Stimulated activated memory B cell treated with anti-CD40 and anti-IgM and Interleukin-4, amounts not matched to agents 10 μg/mL and 1 μg/mL and 100 μg/mL, for 72 hours (primary cell): ENCODE measurements around the gene SMIM22.
A peak's percentile ranks its signal among the peaks of the same experiment; 100 is the strongest.

Experiments
- ATAC-seq: fragments of 150-1000 bp; cut with Tn5 transposase; 2 replicates; pipeline ENCODE4 v1.10.0; 2021
- H3K27ac Mint-ChIP-seq: one replicate; pipeline ENCODE4 v1.8.0; 2022; ENCODE audit warnings: mild to moderate bottlenecking, mixed read lengths
- H3K27me3 Mint-ChIP-seq: one replicate; pipeline ENCODE4 v1.8.0; 2022; ENCODE audit warnings: mixed read lengths
- H3K36me3 Mint-ChIP-seq: one replicate; pipeline ENCODE4 v1.8.0; 2022; ENCODE audit warnings: mixed read lengths
- H3K4me1 Mint-ChIP-seq: one replicate; pipeline ENCODE4 v1.8.0; 2022; ENCODE audit warnings: mixed read lengths
- H3K4me3 Mint-ChIP-seq: one replicate; pipeline ENCODE4 v1.8.0; 2022; ENCODE audit warnings: mild to moderate bottlenecking, moderate library complexity, mixed read lengths
- H3K9me3 Mint-ChIP-seq: one replicate; pipeline ENCODE4 v1.8.0; 2022; ENCODE audit warnings: mixed read lengths

Gene SMIM22

GRCh38 chr16:4820652-4821051, 25.5 kb downstream of the SMIM22 start:
- Mint-ChIP-seq H3K36me3 (peaks cover 69% of the 10 kb centered on the region), H3K27ac (no peak overlapping the region), H3K9me3 (no peaks in the 10 kb centered on the region), H3K27me3 (no peaks in the 10 kb centered on the region), H3K4me3 (no peak overlapping the region), H3K4me1 (no peaks in the 10 kb centered on the region)
- ATAC-seq, result no peak

- Mint-ChIP-seq H3K4me1 (no peaks in the 10 kb centered on the region), H3K4me3 (no peak overlapping the region), H3K27ac (no peak overlapping the region), H3K27me3 (no peaks in the 10 kb centered on the region), H3K9me3 (no peaks in the 10 kb centered on the region), H3K36me3 (peaks cover 50% of the 10 kb centered on the region)
- no peak for ATAC-seq
These were observed 30.0 kb downstream of the SMIM22 start for GRCh38 chr16:4825196-4825595.

GRCh38 chr16:4826526-4826925, 31.4 kb downstream of the SMIM22 start:
- no peaks in the 10 kb centered on the region for H3K4me1 Mint-ChIP-seq
- peaks cover 50% of the 10 kb centered on the region for H3K36me3 Mint-ChIP-seq
- no peaks in the 10 kb centered on the region for H3K9me3 Mint-ChIP-seq
- H3K27me3 Mint-ChIP-seq, result no peaks in the 10 kb centered on the region
- H3K4me3 Mint-ChIP-seq, result no peak overlapping the region
- ATAC-seq, result no peak
- H3K27ac Mint-ChIP-seq, result no peak overlapping the region

- Mint-ChIP-seq H3K36me3 (peaks cover 50% of the 10 kb centered on the region), H3K9me3 (no peaks in the 10 kb centered on the region), H3K4me1 (no peaks in the 10 kb centered on the region), H3K4me3 (no peak overlapping the region), H3K27ac (no peak overlapping the region), H3K27me3 (no peaks in the 10 kb centered on the region)
- ATAC-seq, result no peak
These were observed 31.8 kb downstream of the SMIM22 start for GRCh38 chr16:4826980-4827379.

GRCh38 chr16:4828567-4829321, 33.6 kb downstream of the SMIM22 start:
- Mint-ChIP-seq H3K4me3 (no peak overlapping the region), H3K9me3 (no peaks in the 10 kb centered on the region), H3K27ac (no peak overlapping the region), H3K4me1 (peaks cover 13% of the 10 kb centered on the region), H3K36me3 (peaks cover 54% of the 10 kb centered on the region), H3K27me3 (no peaks in the 10 kb centered on the region)
- ATAC-seq, result no peak

DNA sequence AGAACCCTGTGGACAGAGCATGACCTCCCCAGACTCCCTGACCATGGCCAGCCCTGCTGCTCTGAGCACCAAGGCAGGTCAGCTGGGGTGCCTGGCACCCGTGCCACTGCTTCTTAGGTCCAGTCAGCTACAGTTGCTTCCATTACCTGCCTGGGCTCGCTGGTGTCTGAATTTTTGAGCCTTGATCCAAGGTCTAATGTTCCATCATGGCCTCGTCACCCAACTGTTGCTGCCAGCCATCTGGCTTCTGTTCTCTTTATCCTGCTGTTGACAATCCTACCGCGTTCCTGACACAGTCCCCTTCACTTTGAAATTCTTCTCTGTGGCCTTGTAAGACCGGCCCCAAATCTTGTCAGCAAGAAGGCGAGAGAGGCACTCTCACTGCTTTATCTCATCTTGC, 35.2 kb downstream of the SMIM22 start:
- no peak overlapping the region for H3K27ac Mint-ChIP-seq
- no peaks in the 10 kb centered on the region for H3K9me3 Mint-ChIP-seq
- ATAC-seq, result no peak
- no peaks in the 10 kb centered on the region for H3K27me3 Mint-ChIP-seq
- peaks cover 48% of the 10 kb centered on the region for H3K36me3 Mint-ChIP-seq
- peaks cover 13% of the 10 kb centered on the region for H3K4me1 Mint-ChIP-seq
- H3K4me3 Mint-ChIP-seq, result no peak overlapping the region

DNA sequence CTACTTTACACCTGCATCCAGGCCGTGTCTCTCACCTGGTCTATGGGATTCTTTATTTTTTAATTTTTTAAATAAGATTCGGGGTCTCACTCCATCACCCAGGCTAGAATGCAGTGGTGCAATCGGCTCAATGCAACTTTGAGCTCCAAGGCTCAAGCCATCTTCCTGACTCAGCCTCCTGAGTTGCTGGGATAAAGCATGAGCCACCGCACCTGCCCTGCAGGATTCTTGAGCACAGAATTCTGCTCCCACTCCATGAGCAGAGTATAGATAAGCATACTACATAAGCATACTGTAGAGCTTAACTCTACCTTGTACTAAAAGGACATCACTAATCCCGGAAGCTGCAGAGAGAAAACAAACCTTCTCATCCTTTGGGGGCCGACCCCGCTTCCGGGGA, 36.4 kb downstream of the SMIM22 start:
- no peaks in the 10 kb centered on the region for H3K27me3 Mint-ChIP-seq
- no peak for ATAC-seq
- H3K36me3 Mint-ChIP-seq, result peaks cover 48% of the 10 kb centered on the region
- peaks cover 13% of the 10 kb centered on the region for H3K4me1 Mint-ChIP-seq
- no peaks in the 10 kb centered on the region for H3K9me3 Mint-ChIP-seq
- no peak overlapping the region for H3K4me3 Mint-ChIP-seq
- no peak overlapping the region for H3K27ac Mint-ChIP-seq

- Mint-ChIP-seq H3K27ac (no peak overlapping the region), H3K9me3 (no peaks in the 10 kb centered on the region), H3K36me3 (peaks cover 50% of the 10 kb centered on the region), H3K4me1 (peaks cover 13% of the 10 kb centered on the region), H3K4me3 (no peak overlapping the region), H3K27me3 (no peaks in the 10 kb centered on the region)
- no peak for ATAC-seq
These were observed 37.7 kb downstream of the SMIM22 start for GRCh38 chr16:4832698-4833343.

DNA sequence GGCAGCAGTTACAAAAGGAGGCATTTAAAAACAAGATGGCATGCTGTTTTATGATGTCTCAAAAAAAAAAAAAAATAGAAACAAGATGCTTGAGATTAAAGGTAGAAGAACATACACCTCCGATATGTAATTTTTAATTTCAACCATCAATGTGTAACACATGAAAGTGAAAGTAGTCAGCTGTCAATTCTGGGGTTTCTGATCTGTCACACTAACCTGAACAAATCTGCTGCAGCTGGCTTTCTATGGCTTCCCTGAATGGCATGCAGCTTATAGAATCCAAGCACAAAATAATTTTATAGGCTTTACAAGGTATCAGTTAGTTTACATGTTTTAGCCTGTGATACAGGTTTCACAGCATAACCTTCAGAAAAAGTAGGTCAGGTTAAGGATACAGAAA, 38.4 kb downstream of the SMIM22 start:
- no peak for ATAC-seq
- H3K4me1 Mint-ChIP-seq, result peaks cover 13% of the 10 kb centered on the region
- no peak overlapping the region for H3K27ac Mint-ChIP-seq

DNA sequence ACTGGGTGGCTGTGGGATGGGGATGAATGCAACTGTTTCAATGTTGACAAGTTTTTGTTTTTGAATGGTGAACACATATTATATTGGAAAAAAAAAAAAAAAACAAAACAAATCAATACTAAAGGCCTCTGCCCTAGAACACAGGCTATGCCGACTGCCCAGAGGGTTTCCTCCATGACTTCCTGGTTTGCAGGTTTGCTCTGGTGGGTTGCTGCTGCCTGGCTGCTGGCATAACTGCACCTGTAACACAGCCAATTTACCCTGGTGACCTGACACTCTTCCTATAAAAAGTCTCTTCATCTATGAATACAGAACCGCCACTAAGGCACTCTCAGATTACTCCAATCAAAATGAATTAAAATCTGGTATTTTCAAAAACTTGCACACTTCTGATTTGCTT, 41.6 kb downstream of the SMIM22 start:
- ATAC-seq, result no peak
- peaks cover 13% of the 10 kb centered on the region for H3K4me1 Mint-ChIP-seq
- peaks cover 64% of the 10 kb centered on the region for H3K36me3 Mint-ChIP-seq
- H3K9me3 Mint-ChIP-seq, result no peaks in the 10 kb centered on the region
- H3K27ac Mint-ChIP-seq, result no peak overlapping the region
- no peak overlapping the region for H3K4me3 Mint-ChIP-seq
- no peaks in the 10 kb centered on the region for H3K27me3 Mint-ChIP-seq

More for the DNA sequence above, 38.4 kb downstream of the SMIM22 start:
- H3K27me3 Mint-ChIP-seq, result no peaks in the 10 kb centered on the region
- H3K36me3 Mint-ChIP-seq, result peaks cover 57% of the 10 kb centered on the region
- H3K9me3 Mint-ChIP-seq, result no peaks in the 10 kb centered on the region
- H3K4me3 Mint-ChIP-seq, result no peak overlapping the region

- H3K27me3 Mint-ChIP-seq, result no peaks in the 10 kb centered on the region
- H3K4me1 Mint-ChIP-seq, result peaks cover 8% of the 10 kb centered on the region
- peak overlapping the region; percentile 27 for H3K27ac Mint-ChIP-seq
- ATAC-seq, result no peak
- H3K36me3 Mint-ChIP-seq, result peaks cover 54% of the 10 kb centered on the region
- no peaks in the 10 kb centered on the region for H3K9me3 Mint-ChIP-seq
- no peak overlapping the region for H3K4me3 Mint-ChIP-seq
These were observed 42.7 kb downstream of the SMIM22 start for GRCh38 chr16:4837733-4838501.

DNA sequence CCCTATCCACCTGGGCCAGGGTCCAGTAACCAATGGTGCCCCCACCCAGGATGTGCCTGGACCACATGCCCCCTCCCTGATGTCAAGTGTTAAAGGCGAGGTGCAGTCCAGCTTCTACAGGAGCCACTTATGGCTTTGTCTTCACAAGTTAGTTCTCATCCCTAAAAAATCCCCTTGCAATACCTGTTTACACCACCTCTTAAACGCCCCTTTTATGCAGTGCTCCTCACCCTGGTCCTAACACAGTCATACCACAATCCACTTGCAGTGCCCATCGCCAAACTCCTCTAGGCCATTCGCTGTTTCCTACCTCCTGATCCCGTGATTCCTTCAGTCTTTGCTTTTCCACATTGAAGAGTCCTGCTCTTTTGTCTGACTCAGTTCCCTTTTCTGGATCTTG, 44.8 kb downstream of the SMIM22 start:
- no peak overlapping the region for H3K27ac Mint-ChIP-seq
- no peaks in the 10 kb centered on the region for H3K27me3 Mint-ChIP-seq
- H3K4me3 Mint-ChIP-seq, result no peak overlapping the region
- H3K36me3 Mint-ChIP-seq, result peaks cover 58% of the 10 kb centered on the region
- H3K9me3 Mint-ChIP-seq, result no peaks in the 10 kb centered on the region
- no peaks in the 10 kb centered on the region for H3K4me1 Mint-ChIP-seq
- ATAC-seq, result no peak

GRCh38 chr16:4840984-4841383, 45.8 kb downstream of the SMIM22 start:
- H3K27me3 Mint-ChIP-seq, result no peaks in the 10 kb centered on the region
- no peak for ATAC-seq
- peaks cover 9% of the 10 kb centered on the region for H3K4me1 Mint-ChIP-seq
- no peak overlapping the region for H3K4me3 Mint-ChIP-seq
- no peaks in the 10 kb centered on the region for H3K9me3 Mint-ChIP-seq
- H3K36me3 Mint-ChIP-seq, result peaks cover 59% of the 10 kb centered on the region
- H3K27ac Mint-ChIP-seq, result no peak overlapping the region
